Ascending aorta (tissue), 2 donors: ENCODE data around the gene MED16. TPM values are rescaled to one million over a fixed set of nuclear protein-coding genes. Genes with fewer than 3 reads are reported as not detected.
"Not testable (repeated sequence)": the region's sequence is repeated elsewhere in the genome, so short reads cannot be mapped to it uniquely, and the experiment has no call there.

Experiments used
- DNase-seq, 2 donors: peaks; one replicate each; pipeline ENCODE4 v3.0.0-alpha.2; 2019; ENCODE audit warnings: low spot score in 2 of 2
- H3K27ac ChIP-seq, 2 donors: fragments of 200-600 bp; sonication (generic); one replicate each; pipeline ENCODE4 v1.5.1; 2016 to 2017; ENCODE audit warnings: mild to moderate bottlenecking in 1 of 2
- H3K27me3 ChIP-seq: fragments of 200-600 bp; sonication (generic); one replicate; pipeline ENCODE4 v1.5.1; 2017
- H3K36me3 ChIP-seq, 2 donors: fragments of 200-600 bp; sonication (generic); one replicate each; pipeline ENCODE4 v1.5.1; 2016
- H3K4me1 ChIP-seq, 2 donors: fragments of 200-600 bp; sonication (generic); one replicate each; pipeline ENCODE4 v1.5.1; 2016 to 2017; ENCODE audit warnings: mild to moderate bottlenecking in 1 of 2
- H3K4me3 ChIP-seq, 2 donors: fragments of 200-600 bp; sonication (generic); one replicate each; pipeline ENCODE4 v1.5.1; 2016 to 2017; ENCODE audit warnings: mild to moderate bottlenecking in 1 of 2
- H3K9me3 ChIP-seq, 2 donors: fragments of 200-600 bp; sonication (generic); one replicate each; pipeline ENCODE4 v1.5.1; 2016
- intact Hi-C: fragments of 100-400 bp; cut with DNase I; formaldehyde crosslinking; loops from one replicate; pipeline ENCODE4 v1.15.1; 2023
- total RNA-seq: library from RNA; depleted of rRNA; stranded (reverse); fragments of >200 nt; gene quantifications from one replicate; pipeline ENCODE4 v1.1.0, GENCODE V29; 2016
- TF ChIP-seq, protein P1 (sequence below), 3 experiments: fragments of 200-600 bp in 2 of 3; fragments of 450-650 bp in 1 of 3; sonication (generic) in 2 of 3; IDR thresholded peaks; one replicate each; pipeline ENCODE4 v1.5.1; 2016 to 2019; ENCODE audit warnings: antibody characterized with exemption in 3 of 3, mild to moderate bottlenecking in 1 of 3, moderate library complexity in 1 of 3

Gene MED16
- total RNA-seq, 1 donor from 2014 or later: 73.2 TPM

DNA sequence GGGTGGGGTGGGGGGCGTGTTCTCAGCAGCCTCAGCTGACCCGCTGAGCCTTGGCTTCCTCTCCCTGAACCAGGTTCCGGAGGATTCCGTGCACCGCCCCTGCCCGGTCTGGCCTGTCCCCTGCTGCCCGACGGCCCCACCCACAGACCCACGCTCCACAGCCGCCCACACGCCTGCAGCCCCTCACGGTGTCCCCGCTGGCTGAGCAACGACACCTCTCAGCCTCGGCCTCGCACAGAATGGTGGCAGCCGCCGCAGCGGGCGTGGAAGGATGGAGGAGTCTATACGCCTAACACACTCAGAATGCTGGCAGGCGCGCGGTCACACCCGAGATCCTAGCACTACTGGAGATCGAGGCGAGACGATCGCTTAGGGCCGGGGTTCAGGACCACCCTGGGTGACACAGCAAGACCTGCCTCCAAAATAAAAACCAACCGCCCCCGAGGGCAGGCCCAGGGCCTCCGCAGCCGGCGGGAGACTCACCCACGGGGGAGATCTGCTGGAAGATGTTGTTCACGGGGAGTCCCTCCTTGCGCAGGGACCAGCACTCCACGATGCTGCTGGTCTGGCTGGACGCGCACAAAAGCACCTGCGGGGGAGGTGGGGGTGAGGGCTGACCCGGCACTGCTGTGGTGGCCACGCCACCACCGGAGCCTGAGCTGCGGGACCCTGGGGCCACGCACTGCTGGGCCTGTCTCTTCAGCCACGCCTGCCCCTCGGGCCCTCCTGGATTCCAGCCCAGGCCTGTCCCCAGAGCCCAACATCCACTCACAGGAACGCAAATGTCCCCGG is 8.4 kb downstream of the MED16 start:
- H3K36me3 ChIP-seq: peaks cover 65 to 77% of the 10 kb centered on the region in 2 donors
- TF ChIP-seq, protein P1, sequence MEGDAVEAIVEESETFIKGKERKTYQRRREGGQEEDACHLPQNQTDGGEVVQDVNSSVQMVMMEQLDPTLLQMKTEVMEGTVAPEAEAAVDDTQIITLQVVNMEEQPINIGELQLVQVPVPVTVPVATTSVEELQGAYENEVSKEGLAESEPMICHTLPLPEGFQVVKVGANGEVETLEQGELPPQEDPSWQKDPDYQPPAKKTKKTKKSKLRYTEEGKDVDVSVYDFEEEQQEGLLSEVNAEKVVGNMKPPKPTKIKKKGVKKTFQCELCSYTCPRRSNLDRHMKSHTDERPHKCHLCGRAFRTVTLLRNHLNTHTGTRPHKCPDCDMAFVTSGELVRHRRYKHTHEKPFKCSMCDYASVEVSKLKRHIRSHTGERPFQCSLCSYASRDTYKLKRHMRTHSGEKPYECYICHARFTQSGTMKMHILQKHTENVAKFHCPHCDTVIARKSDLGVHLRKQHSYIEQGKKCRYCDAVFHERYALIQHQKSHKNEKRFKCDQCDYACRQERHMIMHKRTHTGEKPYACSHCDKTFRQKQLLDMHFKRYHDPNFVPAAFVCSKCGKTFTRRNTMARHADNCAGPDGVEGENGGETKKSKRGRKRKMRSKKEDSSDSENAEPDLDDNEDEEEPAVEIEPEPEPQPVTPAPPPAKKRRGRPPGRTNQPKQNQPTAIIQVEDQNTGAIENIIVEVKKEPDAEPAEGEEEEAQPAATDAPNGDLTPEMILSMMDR (IDR thresholded peaks at IDR 0.05): no peak
- no peaks in the 10 kb centered on the region for H3K27me3 ChIP-seq
- DNase-seq: no peak
- no peaks in the 10 kb centered on the region for H3K4me1 ChIP-seq
- intact Hi-C loops: no loop called here
- no peak overlapping the region for H3K27ac ChIP-seq
- H3K9me3 ChIP-seq: no peaks in the 10 kb centered on the region
- H3K4me3 ChIP-seq: no peak overlapping the region

DNA sequence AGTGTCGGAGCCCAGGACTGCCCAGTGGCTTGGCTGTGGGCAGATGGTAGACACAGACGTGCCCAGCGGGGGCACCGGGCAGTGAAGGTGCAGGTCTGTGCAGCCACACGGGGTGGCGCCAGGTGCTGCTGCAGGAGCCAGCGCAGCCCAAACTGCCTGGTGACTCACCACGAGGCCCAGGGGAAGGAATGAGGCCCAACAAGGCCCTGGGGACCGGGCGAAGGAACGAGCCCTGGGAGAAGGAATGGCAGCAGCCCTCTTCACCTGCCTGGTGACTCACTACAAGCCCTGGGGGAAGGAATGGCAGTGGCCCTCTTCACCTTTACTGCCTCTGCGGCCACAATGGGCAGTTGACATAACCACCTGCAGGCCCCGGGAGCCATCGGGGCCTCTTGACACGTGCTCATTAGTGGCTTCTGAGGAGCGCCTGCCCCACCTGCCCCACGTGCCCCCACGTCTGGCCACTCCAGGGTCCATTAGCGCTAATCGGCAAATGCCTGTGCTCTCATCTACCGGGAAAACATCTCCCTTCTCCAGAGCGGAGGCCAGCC is 9.3 kb downstream of the MED16 start:
- no peak overlapping the region for H3K27ac ChIP-seq
- H3K27me3 ChIP-seq: no peaks in the 10 kb centered on the region
- TF ChIP-seq, protein P1 (IDR thresholded peaks at IDR 0.05): no peak
- no peaks in the 10 kb centered on the region for H3K9me3 ChIP-seq
- no peaks in the 10 kb centered on the region for H3K4me1 ChIP-seq
- DNase-seq: no peak
- peaks cover 65 to 79% of the 10 kb centered on the region in 2 donors for H3K36me3 ChIP-seq
- intact Hi-C loops: no loop called here
- H3K4me3 ChIP-seq: no peak overlapping the region

DNA sequence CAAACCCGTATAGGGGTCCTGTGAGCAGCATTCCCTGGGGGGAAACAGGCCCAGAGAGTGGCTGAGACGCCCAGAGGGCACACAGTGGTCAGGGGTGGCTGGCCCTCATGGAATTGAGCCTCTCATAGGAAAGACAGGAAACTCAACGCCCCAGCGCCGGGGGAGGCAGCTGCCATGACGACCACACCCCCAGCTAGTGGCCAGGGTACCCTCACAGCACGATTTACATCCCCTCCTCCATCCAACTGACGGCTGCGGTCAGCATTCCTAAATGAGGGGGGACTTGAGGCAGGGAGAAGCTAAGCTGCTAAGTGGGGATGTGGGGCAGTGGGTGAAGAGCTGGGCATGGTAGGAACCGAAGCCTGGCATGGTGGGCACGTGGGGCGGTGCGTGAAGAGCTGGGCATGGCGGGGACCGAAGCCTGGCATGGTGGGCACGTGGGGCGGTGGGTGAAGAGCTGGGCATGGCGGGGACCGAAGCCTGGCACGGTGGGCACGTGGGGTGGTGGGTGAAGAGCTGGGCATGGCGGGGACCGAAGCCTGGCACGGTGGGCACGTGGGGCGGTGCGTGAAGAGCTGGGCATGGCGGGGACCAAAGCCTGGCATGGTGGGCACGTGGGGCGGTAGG is 10.0 kb downstream of the MED16 start:
- no peaks in the 10 kb centered on the region for H3K9me3 ChIP-seq
- peaks cover 61 to 79% of the 10 kb centered on the region in 2 donors for H3K36me3 ChIP-seq
- H3K4me1 ChIP-seq: no peaks in the 10 kb centered on the region
- H3K4me3 ChIP-seq: no peak overlapping the region
- no peak for DNase-seq
- intact Hi-C loops: no loop called here
- TF ChIP-seq, protein P1 (IDR thresholded peaks at IDR 0.05): no peak
- no peak overlapping the region for H3K27ac ChIP-seq
- no peaks in the 10 kb centered on the region for H3K27me3 ChIP-seq

DNA sequence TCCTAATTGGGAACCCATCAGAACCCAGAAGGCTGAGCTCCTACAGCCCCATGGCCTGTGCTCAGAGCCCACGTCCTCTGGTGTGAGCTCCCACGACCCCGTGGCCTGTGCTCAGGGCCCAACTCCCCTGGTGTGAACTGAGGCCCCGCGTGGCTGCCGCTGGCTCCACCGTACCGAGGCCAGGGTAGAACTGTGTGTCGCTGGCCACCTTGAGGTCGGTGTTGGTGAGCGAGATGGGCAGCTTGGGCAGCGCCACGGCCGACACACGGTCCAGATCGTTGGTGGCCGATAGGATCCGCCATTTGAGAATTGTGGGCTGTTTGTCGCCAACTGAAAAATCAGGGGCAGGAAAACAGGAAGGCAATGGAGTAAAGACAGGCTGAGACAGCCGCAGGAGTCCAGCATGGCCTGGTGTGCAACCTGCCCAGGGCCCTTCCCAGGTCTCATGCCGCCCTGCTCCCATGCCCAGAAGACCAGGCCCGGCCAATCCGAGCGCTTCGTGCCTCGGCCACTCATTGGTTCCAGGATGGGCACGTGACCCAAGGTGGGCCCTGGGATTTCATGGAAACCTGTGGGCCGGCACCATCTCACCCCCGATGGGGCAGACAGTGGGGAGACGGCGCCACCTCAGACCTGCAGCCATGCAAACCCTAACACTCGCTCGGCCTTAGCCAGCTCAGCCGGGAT is 11.5 kb downstream of the MED16 start:
- DNase-seq: no peak
- H3K4me1 ChIP-seq: no peaks in the 10 kb centered on the region
- H3K9me3 ChIP-seq: no peaks in the 10 kb centered on the region
- TF ChIP-seq, protein P1 (IDR thresholded peaks at IDR 0.05): no peak
- no peaks in the 10 kb centered on the region for H3K27me3 ChIP-seq
- H3K4me3 ChIP-seq: no peak overlapping the region
- intact Hi-C loops: no loop called here
- no peak overlapping the region for H3K27ac ChIP-seq
- peaks cover 62 to 85% of the 10 kb centered on the region in 2 donors for H3K36me3 ChIP-seq

DNA sequence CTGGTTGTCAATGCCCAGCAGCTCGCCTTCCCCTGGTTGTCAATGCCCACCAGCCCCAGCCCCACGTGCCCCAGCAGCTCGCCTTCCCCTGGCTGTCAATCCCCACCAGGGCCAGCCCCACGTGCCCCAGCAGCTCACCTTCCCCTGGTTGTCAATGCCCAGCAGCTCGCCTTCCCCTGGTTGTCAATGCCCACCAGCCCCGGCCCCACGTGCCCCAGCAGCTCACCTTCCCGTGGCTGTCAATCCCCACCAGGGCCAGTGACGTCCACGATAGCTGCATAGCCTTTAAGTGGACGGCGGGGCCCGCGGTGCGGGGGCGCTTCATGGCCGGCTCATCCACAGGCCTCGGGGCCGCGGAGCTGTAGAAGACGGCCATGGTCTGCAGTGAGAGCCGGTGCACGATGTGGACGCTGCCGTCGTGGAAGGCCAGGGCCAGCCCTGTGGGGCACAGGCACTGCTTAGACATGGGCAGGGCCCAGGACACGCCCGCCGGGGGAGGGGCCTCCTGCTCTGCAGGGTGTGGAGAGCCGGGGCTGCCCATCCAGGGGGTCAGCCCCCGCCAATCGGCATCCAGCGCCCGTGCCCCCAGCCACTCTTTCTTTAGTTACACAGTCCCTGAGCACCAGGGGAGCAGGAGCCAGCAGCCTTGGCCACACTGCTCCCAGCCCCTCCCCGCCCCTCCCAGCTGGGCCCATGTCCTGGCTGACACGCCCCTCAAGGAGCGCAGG is 13.1 kb downstream of the MED16 start:
- Histone ChIP-seq H3K9me3 (no peaks in the 10 kb centered on the region), H3K27me3 (no peaks in the 10 kb centered on the region), H3K36me3 (peaks cover 65 to 86% of the 10 kb centered on the region in 2 donors), H3K4me3 (no peak overlapping the region), H3K27ac (no peak overlapping the region), H3K4me1 (no peaks in the 10 kb centered on the region)
- TF ChIP-seq, protein P1 (IDR thresholded peaks at IDR 0.05): no peak
- DNase-seq: no peak
- intact Hi-C loops: no loop called here

DNA sequence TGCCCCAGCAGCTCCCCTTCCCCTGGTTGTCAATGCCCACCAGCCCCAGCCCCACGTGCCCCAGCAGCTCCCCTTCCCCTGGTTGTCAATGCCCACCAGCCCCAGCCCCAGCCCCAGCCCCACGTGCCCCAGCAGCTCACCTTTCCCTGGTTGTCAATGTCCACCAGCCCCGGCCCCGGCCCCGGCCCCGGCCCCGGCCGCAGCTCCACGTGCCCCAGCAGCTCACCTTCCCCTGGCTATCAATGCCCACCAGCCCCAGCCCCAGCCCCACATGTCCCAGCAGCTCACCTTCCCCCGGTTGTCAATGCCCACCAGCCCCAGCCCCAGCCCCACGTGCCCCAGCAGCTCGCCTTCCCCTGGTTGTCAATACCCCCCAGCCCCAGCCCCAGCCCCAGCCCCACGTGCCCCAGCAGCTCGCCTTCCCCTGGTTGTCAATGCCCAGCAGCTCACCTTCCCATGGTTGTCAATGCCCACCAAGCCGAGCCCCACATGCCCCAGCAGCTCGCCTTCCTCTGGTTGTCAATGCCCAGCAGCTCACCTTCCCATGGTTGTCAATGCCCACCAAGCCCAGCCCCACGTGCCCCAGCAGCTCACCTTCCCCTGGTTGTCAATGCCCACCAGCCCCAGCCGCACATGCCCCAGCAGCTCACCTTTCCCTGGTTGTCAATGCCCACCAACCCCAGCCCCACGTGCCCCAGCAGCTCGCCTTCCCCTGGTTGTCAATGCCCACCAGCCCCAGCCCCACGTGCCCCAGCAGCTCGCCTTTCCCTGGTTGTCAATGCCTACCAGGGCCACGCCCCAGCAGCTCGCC is 14.0 kb downstream of the MED16 start:
- peaks cover 64 to 86% of the 10 kb centered on the region in 2 donors for H3K36me3 ChIP-seq
- H3K27me3 ChIP-seq, intact Hi-C loops, H3K4me1 ChIP-seq, H3K27ac ChIP-seq, H3K9me3 ChIP-seq, DNase-seq, H3K4me3 ChIP-seq: not testable (repeated sequence)

DNA sequence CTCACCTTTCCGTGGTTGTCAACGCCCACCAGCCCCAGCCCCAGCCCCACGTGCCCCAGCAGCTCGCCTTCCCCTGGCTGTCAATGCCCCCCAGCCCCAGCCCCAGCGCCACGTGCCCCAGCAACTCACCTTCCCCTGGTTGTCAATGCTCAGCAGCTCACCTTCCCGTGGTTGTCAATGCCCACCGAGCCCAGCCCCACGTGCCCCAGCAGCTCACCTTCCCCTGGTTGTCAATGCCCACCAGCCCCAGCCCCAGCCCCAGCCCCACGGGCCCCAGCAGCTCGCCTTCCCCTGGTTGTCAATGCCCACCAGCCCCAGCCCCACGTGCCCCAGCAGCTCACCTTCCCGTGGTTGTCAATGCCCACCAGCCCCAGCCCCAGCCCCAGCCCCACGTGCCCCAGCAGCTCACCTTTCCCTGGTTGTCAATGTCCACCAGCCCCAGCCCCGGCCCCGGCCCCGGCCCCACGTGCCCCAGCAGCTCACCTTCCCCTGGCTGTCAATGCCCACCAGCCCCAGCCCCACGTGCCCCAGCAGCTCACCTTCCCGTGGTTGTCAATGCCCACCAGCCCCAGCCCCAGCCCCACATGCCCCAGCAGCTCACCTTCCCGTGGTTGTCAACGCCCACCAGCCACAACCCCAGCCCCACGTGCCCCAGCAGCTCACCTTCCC is 14.9 kb downstream of the MED16 start:
- peaks cover 71 to 86% of the 10 kb centered on the region in 2 donors for H3K36me3 ChIP-seq
- H3K9me3 ChIP-seq, intact Hi-C loops: not testable (repeated sequence)

More for the DNA sequence above, 14.9 kb downstream of the MED16 start:
- H3K27me3 ChIP-seq, H3K27ac ChIP-seq, H3K4me3 ChIP-seq, DNase-seq, H3K4me1 ChIP-seq: not testable (repeated sequence)
